T-helper 2 cell treated with Interferon-gamma antibody and Interleukin-4, amounts not matched to agents 5 μg/mL and 100 μg/mL, for 36 hours (primary cell): Measurements from ENCODE around the gene CCDC83.
A peak's percentile ranks its signal among the peaks of the same experiment; 100 is the strongest.

Experiments used
- DNase-seq: peaks from one replicate; pipeline ENCODE4 v3.0.0; 2021; ENCODE audit warnings: low spot score
- H3K27ac Mint-ChIP-seq: one replicate; pipeline ENCODE4 v1.8.0; 2021; ENCODE audit warnings: mild to moderate bottlenecking, mixed read lengths
- H3K27me3 Mint-ChIP-seq: one replicate; pipeline ENCODE4 v1.8.0; 2021; ENCODE audit warnings: low read depth, mixed read lengths
- H3K36me3 Mint-ChIP-seq: one replicate; pipeline ENCODE4 v1.8.0; 2021; ENCODE audit warnings: low read depth, mixed read lengths
- H3K4me1 Mint-ChIP-seq: one replicate; pipeline ENCODE4 v1.8.0; 2021; ENCODE audit warnings: low read depth, mixed read lengths
- H3K4me3 Mint-ChIP-seq: one replicate; pipeline ENCODE4 v1.8.0; 2022; ENCODE audit warnings: mild to moderate bottlenecking, moderate library complexity, mixed read lengths
- H3K9me3 Mint-ChIP-seq: one replicate; pipeline ENCODE4 v1.8.0; 2021; ENCODE audit warnings: mixed read lengths

Gene CCDC83

DNA sequence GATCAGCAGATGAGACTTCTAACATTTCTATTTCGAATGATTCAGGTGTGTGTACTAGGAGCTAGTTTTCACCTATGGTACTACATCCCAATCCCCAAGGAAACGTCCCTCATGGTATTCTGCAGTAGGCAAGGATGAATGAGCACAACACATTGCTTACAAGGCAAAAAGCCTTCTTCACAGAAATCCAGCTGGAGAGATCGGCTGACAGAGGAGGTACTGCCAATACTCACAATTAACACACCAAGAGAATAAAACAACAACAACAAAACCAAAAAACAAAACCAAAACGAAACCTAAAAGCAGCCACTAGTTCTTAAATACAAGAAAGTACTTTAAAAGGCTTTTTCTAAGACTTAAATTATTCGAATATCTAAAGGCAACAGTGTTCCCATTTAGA, 112.3 kb downstream of the CCDC83 start:
- H3K9me3 Mint-ChIP-seq = no peaks in the 10 kb centered on the region
- H3K4me3 Mint-ChIP-seq = no peak overlapping the region
- peaks cover 76% of the 10 kb centered on the region for H3K36me3 Mint-ChIP-seq
- H3K27ac Mint-ChIP-seq = peak overlapping the region; percentile 4
- H3K27me3 Mint-ChIP-seq = no peaks in the 10 kb centered on the region
- no peak for DNase-seq
- H3K4me1 Mint-ChIP-seq = peaks cover 14% of the 10 kb centered on the region
